Measurements from ENCODE around the gene C15orf62.
A peak's percentile ranks its signal among the peaks of the same experiment; 100 is the strongest.

Gene C15orf62

GRCh38 chr15:40747685-40748631 is 21.8 kb upstream of the C15orf62 start:
- Mint-ChIP-seq H3K36me3 (peaks cover 41 to 57% of the 10 kb centered on the region in 2 donors), H3K9me3 (no peaks in the 10 kb centered on the region), H3K4me3 (no peak overlapping the region), H3K27me3 (no peaks in the 10 kb centered on the region), H3K4me1 (peaks cover 7 to 8% of the 10 kb centered on the region in 2 donors), H3K27ac (peak overlapping the region; percentile 83)
- no peak for ATAC-seq (replicated peaks)
- no peak for DNase-seq

- DNase-seq (no peak), ATAC-seq (replicated peaks) (no peak)
- H3K27me3 Mint-ChIP-seq, result no peaks in the 10 kb centered on the region
- no peaks in the 10 kb centered on the region for H3K9me3 Mint-ChIP-seq
- H3K36me3 Mint-ChIP-seq, result peaks cover 32 to 48% of the 10 kb centered on the region in 2 donors
- no peak overlapping the region for H3K27ac Mint-ChIP-seq
- H3K4me1 Mint-ChIP-seq, result peaks cover 12 to 20% of the 10 kb centered on the region in 2 donors
- H3K4me3 Mint-ChIP-seq, result no peak overlapping the region
Measured at GRCh38 chr15:40749151-40749630, 20.6 kb upstream of the C15orf62 start.

DNA sequence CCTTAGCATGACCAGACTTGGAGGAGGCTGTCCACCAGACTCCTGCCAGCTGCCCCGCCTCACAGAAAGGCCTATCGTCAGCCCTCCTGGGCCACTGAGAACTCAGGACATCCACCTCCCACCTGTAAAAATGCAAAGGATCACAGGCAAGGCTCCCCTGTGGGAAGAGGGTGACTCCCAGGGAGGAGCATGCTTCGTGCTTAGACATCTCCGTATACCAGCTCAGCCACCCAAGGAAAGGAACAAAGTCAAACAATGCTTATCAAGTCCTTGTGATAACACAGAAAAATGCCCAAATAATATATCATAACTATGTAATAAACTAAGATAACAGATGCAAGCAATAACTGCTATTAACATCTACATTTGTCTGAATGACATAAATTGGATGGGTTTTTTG is 18.9 kb upstream of the C15orf62 start:
- no peaks in the 10 kb centered on the region for H3K27me3 Mint-ChIP-seq
- no peak overlapping the region for H3K4me3 Mint-ChIP-seq
- ATAC-seq (replicated peaks) (no peak), DNase-seq (no peak)
- H3K4me1 Mint-ChIP-seq, result peaks cover 14 to 34% of the 10 kb centered on the region in 2 donors
- peaks cover 24 to 39% of the 10 kb centered on the region in 2 donors for H3K36me3 Mint-ChIP-seq
- H3K27ac Mint-ChIP-seq, result no peak overlapping the region
- H3K9me3 Mint-ChIP-seq, result no peaks in the 10 kb centered on the region

DNA sequence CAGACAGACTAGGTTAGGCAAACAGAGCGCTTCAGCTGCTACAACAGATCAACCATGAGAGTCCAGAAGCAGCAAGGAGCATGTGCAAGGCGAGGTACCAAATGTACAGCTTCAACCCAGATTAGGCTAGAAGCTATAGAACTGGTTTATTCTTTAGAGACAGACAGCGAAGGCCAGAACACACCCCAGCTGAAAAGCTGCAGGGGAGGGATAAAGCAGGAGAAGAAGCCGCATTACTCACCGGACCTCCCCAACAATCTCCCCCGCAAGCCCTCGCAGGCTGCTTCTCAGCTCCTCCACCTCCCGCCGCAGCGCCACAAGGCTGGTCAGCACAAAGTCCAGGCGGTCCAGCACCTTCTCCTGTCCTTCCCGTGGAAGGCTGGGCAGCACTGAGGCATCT is 18.0 kb upstream of the C15orf62 start:
- Mint-ChIP-seq H3K27ac (no peak overlapping the region), H3K36me3 (peaks cover 23 to 38% of the 10 kb centered on the region in 2 donors), H3K9me3 (no peaks in the 10 kb centered on the region), H3K4me3 (no peak overlapping the region), H3K4me1 (peaks cover 15 to 37% of the 10 kb centered on the region in 2 donors), H3K27me3 (no peaks in the 10 kb centered on the region)
- DNase-seq (no peak), ATAC-seq (replicated peaks) (no peak)

DNA sequence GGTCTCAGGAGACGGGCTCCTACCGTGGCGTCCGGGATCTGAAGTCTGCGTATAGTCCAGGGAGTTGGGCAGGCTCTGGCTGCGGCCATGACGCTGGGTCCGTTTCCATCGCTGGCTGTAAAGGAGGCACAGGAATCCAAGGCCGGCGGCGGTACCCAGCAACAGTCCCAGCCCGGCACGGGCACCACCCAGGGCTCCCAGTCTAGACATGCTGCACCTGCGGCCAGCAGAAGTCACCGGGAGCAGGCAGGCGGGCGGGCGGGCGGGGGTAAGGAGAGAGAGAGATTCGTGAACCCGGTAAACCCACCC is 15.3 kb upstream of the C15orf62 start:
- H3K9me3 Mint-ChIP-seq, result no peaks in the 10 kb centered on the region
- DNase-seq (no peak), ATAC-seq (replicated peaks) (peak; percentile 8 to 13)
- no peaks in the 10 kb centered on the region for H3K27me3 Mint-ChIP-seq
- peaks cover 18 to 39% of the 10 kb centered on the region in 2 donors for H3K4me1 Mint-ChIP-seq
- H3K36me3 Mint-ChIP-seq, result peaks cover 19 to 28% of the 10 kb centered on the region in 2 donors
- peak overlapping the region; percentile 98 for H3K27ac Mint-ChIP-seq
- H3K4me3 Mint-ChIP-seq, result peak overlapping the region; percentile 97 to 99

- DNase-seq (peak; percentile 88), ATAC-seq (replicated peaks) (peak; percentile 93 to 94)
- Mint-ChIP-seq H3K9me3 (no peaks in the 10 kb centered on the region), H3K36me3 (peaks cover 18 to 24% of the 10 kb centered on the region in 2 donors), H3K27me3 (no peaks in the 10 kb centered on the region), H3K27ac (peak within 1 kb of the TSS; percentile 98), H3K4me3 (peak within 1 kb of the TSS; percentile 97 to 99), H3K4me1 (peaks cover 18 to 39% of the 10 kb centered on the region in 2 donors)
Measured at GRCh38 chr15:40754883-40755811, 14.6 kb upstream of the C15orf62 start, which contains the start of gene RMDN3. Gene RMDN3 (minus strand): TSS chr15:40755254. CDS start chr15:40754783, 471 bp downstream.

- no peaks in the 10 kb centered on the region for H3K27me3 Mint-ChIP-seq
- H3K4me1 Mint-ChIP-seq, result peaks cover 18 to 39% of the 10 kb centered on the region in 2 donors
- H3K4me3 Mint-ChIP-seq, result peak overlapping the region; percentile 97 to 99
- peaks cover 15 to 19% of the 10 kb centered on the region in 2 donors for H3K36me3 Mint-ChIP-seq
- ATAC-seq (replicated peaks) (no peak), DNase-seq (no peak)
- H3K9me3 Mint-ChIP-seq, result no peaks in the 10 kb centered on the region
- H3K27ac Mint-ChIP-seq, result peak overlapping the region; percentile 98
Measured at GRCh38 chr15:40755812-40756208, 14.0 kb upstream of the C15orf62 start.

GRCh38 chr15:40756938-40757337 is 12.8 kb upstream of the C15orf62 start:
- Mint-ChIP-seq H3K27ac (peak overlapping the region; percentile 14), H3K36me3 (peaks cover 5 to 9% of the 10 kb centered on the region in 2 donors), H3K27me3 (no peaks in the 10 kb centered on the region), H3K4me1 (peaks cover 18 to 39% of the 10 kb centered on the region in 2 donors), H3K4me3 (peak overlapping the region in 1 of 2 donors; percentile 51), H3K9me3 (no peaks in the 10 kb centered on the region)
- DNase-seq (no peak), ATAC-seq (replicated peaks) (no peak)

DNA sequence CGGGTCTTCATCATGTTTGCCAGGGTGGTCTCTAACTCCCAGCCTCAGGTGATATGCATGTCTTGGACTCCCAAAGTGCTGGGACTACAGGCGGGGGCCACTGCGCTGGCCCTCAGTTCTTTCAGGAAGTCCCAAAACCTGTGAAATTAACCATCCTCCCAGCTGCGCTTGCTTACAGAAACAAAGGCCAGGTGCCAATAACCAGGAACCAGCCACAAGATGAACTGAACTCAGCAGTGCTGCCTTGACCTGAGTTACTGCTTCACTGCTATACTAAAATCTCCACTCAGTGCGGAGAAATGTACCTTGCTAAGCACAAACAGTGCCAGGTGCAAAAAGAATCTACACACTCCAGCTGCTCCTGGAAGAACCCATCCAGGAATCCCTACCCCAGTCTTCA is 9.8 kb upstream of the C15orf62 start:
- peaks cover 15 to 37% of the 10 kb centered on the region in 2 donors for H3K4me1 Mint-ChIP-seq
- ATAC-seq (replicated peaks) (no peak), DNase-seq (no peak)
- no peaks in the 10 kb centered on the region for H3K9me3 Mint-ChIP-seq
- H3K27me3 Mint-ChIP-seq, result no peaks in the 10 kb centered on the region
- H3K27ac Mint-ChIP-seq, result no peak overlapping the region
- H3K4me3 Mint-ChIP-seq, result no peak overlapping the region
- no peaks in the 10 kb centered on the region for H3K36me3 Mint-ChIP-seq

DNA sequence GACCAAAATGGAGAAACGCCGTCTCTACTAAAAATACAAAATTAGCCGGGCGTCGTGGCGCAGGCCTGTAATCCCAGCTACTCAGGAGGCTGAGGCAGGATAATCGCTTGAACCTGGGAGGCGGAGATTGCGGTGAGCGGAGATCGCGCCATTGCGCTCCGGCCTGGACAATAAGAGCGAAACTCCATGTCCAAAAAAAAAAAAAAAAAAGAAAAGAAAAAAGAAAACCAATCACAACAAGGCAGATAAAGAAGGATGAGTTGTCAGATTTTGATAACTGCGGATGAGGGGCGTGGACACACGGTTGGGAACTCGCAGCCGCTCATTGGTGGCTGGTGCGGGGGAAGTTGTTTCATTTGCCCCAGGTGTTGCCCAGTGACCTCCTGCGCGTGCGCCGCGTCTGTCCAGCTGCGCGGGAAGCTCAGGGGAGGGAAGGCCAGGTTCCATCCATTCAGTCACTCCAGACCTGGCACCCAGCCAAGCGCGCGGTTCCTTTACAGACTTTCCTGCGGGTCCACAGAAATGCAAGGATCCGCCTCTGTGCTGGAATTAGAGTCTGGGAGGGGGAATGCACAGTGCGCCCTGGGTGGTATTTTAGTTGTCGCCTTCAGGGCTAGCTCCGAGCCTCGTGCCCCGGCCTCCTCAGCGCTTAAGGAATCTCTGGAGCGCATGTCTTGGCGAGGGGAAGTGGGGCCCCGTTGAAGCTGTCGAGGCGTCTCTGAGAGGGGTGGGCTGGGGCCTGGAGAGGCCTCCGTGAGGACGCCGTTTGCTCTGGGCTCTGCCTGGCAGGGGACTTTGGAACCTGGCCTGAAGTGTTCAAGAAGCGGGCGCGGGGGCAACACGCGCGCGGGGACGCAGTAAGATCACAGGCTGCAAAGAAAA is 6.6 kb upstream of the C15orf62 start:
- DNase-seq (no peak), ATAC-seq (replicated peaks) (peak; percentile 27 to 36)
- Mint-ChIP-seq H3K9me3 (no peaks in the 10 kb centered on the region), H3K27me3 (no peaks in the 10 kb centered on the region), H3K4me3 (peak overlapping the region; percentile 82 to 87), H3K36me3 (peaks cover 3 to 9% of the 10 kb centered on the region in 2 donors), H3K4me1 (peaks cover 20 to 41% of the 10 kb centered on the region in 2 donors), H3K27ac (peak overlapping the region; percentile 84)

DNA sequence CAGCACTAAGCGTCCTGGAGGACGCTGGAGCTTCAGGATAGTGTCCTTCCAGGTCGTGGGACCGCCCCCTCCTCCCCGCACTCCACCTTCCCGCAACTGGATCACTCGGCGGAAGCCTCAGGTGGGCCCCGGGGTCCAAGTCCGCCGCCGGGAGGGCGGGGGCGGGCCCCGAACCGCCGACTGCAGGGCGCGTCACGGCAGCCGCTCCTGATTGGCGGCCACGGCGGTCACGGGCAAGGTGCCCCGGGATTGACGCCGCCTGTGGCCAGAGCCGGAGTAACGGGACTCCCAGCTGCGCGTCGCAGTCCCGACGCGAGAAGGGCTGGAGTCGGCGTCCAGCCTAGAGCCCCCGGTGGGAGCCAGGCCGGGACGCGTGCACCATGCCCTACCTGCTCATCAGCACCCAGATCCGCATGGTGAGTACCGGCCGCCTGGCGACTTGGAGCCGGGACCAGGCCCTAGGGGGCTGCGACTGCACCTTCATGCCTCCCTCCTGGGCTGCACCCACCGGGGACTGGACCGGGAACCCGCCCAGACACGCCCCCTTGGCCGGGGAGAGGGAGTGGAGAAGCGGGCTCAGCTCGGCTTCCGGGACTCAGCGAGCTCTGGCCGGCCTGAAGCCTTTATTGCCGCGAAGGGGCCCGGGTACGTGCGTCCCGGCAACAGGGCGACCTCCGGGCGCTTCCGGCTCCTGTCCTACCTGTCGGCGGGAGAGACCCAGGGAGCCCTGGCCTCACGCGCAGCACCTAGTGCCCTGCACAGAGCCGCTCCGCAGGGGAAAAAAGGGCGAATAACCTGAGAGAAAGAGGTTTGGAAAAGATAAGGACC is 5.8 kb upstream of the C15orf62 start, which contains the start of gene GCHFR:
TSS of gene GCHFR (plus strand) at position 268 of the 828 bp plus-strand sequence. CDS start at position 381, 113 bp downstream.
- no peaks in the 10 kb centered on the region for H3K27me3 Mint-ChIP-seq
- peak within 1 kb of the TSS; percentile 82 to 87 for H3K4me3 Mint-ChIP-seq
- ATAC-seq (replicated peaks), result peak; percentile 70 to 74
- peaks cover 6 to 9% of the 10 kb centered on the region in 2 donors for H3K36me3 Mint-ChIP-seq
- H3K27ac Mint-ChIP-seq, result peak within 1 kb of the TSS; percentile 84
- peak; percentile 54 for DNase-seq
- H3K4me1 Mint-ChIP-seq, result peaks cover 29 to 49% of the 10 kb centered on the region in 2 donors
- no peaks in the 10 kb centered on the region for H3K9me3 Mint-ChIP-seq

- Mint-ChIP-seq H3K9me3 (no peaks in the 10 kb centered on the region), H3K4me1 (peaks cover 34 to 56% of the 10 kb centered on the region in 2 donors), H3K4me3 (peak overlapping the region; percentile 82 to 87), H3K27ac (peak overlapping the region; percentile 75), H3K27me3 (no peaks in the 10 kb centered on the region), H3K36me3 (peaks cover 8 to 9% of the 10 kb centered on the region in 2 donors)
- no peak for ATAC-seq (replicated peaks)
- DNase-seq, result no peak
Measured at GRCh38 chr15:40764629-40765103, 5.1 kb upstream of the C15orf62 start.

Measured in stimulated activated naive B cell treated with anti-CD40 and anti-IgM and Interleukin-4, amounts not matched to agents 10 μg/mL and 1 μg/mL and 100 μg/mL, for 72 hours (primary cell).